GM12872 (cell line): Measurements from ENCODE around the gene WIPI1.

Experiments
- TF ChIP-seq, protein P1 (sequence below): IDR thresholded peaks from 3 replicates; pipeline ENCODE4 v1.5.1; 2011; ENCODE audit warnings: low read depth, mild to moderate bottlenecking, low read length, moderate library complexity; ENCODE audit not compliant: insufficient read depth

The WIPI1 gene

DNA sequence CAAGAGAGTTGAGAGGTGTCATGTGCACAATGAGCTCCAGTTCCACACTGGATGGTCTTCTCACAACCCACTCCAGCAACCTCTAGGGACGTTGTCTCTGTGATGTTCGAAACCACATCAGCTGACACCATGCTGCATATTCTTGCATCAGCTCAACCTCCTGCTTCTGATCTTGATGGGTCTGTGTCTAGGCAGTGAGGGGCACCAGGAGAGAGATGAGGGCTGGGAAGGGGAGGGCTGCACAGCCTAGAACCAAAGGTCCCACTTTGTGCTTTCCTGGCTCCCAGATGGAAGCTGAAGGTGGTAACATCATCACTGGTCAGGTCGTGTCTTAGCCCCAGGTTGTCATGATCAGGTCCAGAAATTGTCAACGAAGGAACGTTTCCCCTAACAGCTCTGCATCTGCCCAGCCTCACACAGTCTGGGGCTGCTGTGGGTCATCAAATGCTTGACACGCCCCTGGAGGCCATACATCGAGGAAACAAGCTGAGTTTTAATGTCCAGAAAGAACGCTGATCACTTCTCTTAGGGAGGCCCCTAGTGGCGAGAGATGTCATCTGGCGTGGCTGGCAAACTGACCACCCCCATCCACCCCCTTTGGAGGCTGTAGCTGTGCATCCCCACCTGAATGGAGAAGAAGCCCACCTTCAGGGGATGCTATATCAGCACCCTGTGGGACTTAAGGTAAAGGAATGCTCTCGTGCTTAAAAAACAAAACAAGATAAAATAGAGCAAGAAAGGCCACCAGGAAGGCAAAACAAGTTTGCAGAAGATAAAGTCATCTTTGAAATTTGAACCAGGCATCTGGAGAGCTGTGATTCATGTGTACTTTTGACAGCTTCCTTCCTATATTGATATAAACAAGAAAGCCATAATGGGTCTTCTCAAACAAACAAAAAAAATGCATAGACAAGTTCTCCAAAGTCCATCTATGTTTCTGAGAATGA is 58.3 kb downstream of the WIPI1 start:
- TF ChIP-seq, protein P1, sequence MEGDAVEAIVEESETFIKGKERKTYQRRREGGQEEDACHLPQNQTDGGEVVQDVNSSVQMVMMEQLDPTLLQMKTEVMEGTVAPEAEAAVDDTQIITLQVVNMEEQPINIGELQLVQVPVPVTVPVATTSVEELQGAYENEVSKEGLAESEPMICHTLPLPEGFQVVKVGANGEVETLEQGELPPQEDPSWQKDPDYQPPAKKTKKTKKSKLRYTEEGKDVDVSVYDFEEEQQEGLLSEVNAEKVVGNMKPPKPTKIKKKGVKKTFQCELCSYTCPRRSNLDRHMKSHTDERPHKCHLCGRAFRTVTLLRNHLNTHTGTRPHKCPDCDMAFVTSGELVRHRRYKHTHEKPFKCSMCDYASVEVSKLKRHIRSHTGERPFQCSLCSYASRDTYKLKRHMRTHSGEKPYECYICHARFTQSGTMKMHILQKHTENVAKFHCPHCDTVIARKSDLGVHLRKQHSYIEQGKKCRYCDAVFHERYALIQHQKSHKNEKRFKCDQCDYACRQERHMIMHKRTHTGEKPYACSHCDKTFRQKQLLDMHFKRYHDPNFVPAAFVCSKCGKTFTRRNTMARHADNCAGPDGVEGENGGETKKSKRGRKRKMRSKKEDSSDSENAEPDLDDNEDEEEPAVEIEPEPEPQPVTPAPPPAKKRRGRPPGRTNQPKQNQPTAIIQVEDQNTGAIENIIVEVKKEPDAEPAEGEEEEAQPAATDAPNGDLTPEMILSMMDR, result peak; percentile 93

DNA sequence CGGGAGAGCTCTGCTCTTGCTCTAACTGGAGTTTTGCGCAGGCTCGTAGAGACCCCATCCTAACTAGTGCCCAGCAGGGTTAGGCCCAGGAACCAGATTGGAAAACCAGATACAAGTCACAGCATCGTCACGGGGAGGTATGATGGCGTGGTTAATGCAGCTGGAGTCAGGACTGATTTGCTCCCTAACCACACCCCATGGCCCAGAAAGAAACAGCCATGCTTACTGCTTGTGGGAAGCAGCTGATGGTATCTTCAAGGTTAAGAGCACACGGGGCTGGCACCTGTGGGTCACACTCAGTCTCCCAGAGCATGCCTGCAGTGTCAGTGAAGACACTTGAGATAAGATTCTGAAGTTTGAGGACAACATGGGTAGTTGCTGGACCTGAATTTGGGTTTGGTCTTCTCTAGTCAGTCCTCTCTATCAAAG is 60.2 kb downstream of the WIPI1 start:
- TF ChIP-seq, protein P1, result no peak

DNA sequence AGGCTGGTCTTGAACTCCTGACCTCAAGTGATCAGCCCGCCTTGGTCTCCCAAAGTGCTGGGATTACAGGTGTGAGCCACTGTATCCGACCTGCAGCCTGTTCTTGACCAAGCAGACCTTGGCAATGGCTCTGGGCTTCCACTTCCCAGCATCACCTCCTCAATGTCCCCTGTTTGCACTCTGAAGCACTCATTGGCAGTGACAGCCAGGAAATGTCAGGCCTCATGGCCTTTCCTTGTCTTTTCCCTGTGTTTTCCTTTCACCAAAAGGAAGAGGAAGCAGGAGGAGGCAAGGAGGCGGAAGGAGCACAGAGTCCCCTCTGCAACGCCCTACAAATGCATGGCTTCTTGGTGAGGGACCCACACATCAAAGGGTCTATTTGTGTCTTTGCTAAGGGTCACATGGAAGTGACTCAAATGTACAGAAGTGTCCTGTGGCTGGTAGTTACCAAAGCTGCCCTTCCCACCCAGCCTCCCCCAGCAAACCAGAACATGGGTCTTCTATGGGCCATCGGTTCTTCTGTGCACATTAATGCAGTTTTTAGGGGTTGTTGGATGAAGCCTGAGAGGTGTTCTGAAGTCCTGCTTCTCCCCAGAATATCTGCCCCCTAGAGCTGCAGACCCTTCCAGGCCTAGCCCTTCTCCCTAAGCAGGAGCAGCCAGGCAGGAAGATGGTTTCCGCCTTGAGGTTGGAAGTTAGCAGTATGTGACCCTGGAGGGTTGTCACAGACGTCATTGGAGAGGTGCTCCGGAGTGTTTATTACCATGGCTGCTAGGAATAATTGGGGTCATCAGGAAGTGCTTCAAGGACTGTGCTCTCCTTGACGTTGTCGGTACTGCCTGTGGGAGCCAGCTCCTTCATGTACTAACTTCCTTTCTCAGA is 60.8 kb downstream of the WIPI1 start:
- TF ChIP-seq, protein P1, result no peak

DNA sequence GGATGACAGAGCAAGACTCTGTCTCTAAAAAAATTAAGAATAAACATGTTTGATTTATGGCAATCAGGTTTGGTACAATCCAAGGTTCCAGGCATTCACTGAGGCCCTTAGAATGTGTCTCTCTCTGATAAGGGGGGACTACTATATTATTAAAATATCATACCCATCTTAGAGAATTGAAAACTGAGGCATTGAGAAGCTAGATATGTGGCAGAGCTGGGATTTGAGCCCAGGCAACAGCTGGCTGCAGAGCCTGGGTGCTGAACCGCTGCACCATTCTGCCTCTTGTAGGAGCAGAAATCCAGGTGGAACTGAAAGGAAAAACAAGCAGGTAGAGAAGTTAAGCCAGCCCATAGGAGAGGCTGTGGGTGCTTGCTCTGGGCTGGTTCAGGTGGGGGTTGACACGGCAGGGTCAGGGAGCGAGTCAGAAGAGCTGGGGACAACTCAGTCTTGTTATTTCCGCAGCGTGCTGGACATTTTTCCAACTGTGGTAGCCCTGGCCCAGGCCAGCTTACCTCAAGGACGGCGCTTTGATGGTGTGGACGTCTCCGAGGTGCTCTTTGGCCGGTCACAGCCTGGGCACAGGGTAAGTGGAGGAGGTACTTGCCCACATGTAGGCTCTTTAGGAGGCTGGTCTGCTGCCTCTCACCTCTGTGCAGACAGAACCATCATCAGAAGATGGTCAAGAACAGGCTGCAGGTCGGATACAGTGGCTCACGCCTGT is 62.5 kb downstream of the WIPI1 start:
- TF ChIP-seq, protein P1, result no peak

DNA sequence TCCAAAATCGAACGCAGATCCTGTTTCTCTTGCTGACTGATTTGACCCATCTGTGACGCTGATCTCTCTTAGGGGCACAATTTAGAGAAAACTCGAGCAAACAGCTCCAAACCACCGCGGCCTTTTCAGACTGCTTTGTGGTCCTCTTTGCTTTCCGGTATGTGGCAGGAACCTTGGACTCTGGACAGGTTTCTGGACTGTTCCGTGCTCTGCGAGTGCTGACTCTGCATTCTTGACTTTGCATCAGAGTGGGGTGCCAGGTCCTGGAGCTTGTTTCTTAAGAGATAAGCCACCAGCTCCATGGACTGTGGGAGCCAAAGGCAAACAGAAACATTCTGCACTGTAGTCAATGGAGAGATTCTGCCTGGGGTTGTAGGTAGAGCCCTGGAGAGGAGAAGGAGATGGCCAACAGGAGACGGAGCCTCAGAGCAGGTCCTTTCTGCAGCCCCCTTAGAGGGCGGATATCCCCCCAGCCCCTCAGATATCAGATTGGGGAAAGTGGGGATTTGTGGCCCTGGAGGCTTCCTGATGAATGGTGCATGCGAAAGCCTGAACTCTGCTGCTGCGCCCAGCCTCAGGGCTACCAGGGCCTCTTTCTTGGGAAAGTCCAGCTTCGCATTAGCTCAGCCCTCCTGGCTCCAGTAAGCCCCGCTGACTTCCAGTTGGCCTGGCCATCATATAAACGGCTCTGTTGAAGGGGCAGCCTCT is 65.6 kb downstream of the WIPI1 start:
- TF ChIP-seq, protein P1, result no peak

DNA sequence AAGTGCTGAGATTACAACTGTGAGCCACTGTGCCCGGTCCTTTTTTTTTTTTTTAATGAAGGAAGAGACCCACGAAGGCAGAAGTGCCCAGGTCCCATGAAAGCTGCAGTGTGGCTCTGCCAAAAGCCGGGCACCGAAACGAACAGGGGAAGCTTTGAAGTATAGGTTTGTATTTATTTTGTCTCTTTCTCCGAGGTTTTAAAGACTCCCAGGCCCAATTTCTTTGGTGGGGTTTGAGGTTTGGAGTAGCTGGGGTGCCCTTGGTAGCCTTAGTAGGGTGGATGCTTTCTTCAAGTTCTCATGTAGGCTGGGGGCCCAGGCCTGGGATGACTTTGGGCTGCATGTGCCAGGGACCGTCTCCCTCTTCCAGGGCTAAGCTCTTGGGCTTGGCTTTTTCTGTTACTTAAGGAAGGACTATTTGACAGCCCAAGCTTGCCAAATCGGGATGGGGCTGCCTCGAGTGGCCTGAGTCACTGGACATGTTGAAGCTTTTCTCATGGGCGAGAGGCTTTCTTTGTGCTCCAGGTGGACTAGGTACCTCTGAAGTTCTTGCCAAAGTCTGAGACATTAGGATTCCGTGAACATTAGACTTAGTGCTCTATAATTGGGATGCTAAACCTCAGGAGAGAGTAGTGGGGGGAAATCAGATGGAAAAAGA is 66.3 kb downstream of the WIPI1 start:
- TF ChIP-seq, protein P1, result no peak
